ENCODE data around the gene ATR. TPM values are rescaled to one million over a fixed set of nuclear protein-coding genes. Genes with fewer than 3 reads are reported as not detected.

Gene ATR
- polyA plus RNA-seq, 1 donor from 2014 or later = 26.1 TPM

DNA sequence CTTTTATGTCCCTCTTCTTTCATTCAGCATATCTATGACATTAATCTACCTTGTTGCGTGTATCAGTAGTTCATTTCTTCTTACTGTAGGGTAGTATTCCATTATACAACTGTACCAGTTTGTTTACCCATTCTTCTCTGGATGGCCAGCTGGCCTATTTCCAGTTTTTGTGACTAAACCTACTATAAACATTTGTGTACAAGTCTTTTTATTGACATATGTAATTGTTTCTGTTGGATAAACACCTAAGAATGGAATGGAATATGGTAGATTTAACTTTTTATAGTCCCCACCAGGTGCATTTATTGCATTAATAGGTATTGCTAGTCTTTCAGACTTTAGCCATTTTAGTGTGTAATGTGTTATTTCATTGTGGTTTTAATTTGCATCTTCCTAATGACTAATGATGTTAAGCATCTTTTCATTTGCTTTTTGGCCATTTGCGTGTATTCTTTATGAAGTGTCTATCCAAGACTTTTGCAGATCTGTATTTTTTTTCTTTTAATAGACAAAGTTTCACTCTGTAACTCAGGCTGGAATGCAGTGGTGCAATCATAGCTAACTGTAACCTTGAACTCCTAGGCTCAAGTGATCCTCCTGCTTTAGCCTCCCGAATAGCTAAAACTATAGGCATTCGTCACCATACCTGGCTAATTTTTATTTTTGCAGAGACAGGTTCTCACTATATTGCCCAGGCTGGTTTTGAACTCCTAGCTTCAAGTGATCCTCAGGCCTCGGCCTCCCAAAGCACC lies 88.8 kb downstream of the ATR start:
- H3F3A ChIP-seq (ENCODE audit: insufficient read depth, low read length, poor library complexity, severe bottlenecking) = no peaks in the 10 kb centered on the region
- no peaks in the 10 kb centered on the region for H3K79me2 ChIP-seq (replicated peaks; ENCODE audit: insufficient read depth, low read length)
- no peaks in the 10 kb centered on the region for H3K9me2 ChIP-seq (ENCODE audit: insufficient read depth, low read length)
- H4K20me1 ChIP-seq (ENCODE audit: insufficient read depth) = no peaks in the 10 kb centered on the region
- H2AFZ ChIP-seq (ENCODE audit: low read depth, low read length) = no peak overlapping the region
- H3K4me3 ChIP-seq (ENCODE audit: low read length) = no peak overlapping the region
- H3K9me3 ChIP-seq (ENCODE audit: low read length) = no peaks in the 10 kb centered on the region
- TF ChIP-seq MXI1 (conservative IDR thresholded peaks at IDR 0.05; ENCODE audit: poor library complexity, severe bottlenecking) = no peak
- TF ChIP-seq POLR2AphosphoS5 (IDR thresholded peaks at IDR 0.05) = no peak
- TF ChIP-seq, protein P1, sequence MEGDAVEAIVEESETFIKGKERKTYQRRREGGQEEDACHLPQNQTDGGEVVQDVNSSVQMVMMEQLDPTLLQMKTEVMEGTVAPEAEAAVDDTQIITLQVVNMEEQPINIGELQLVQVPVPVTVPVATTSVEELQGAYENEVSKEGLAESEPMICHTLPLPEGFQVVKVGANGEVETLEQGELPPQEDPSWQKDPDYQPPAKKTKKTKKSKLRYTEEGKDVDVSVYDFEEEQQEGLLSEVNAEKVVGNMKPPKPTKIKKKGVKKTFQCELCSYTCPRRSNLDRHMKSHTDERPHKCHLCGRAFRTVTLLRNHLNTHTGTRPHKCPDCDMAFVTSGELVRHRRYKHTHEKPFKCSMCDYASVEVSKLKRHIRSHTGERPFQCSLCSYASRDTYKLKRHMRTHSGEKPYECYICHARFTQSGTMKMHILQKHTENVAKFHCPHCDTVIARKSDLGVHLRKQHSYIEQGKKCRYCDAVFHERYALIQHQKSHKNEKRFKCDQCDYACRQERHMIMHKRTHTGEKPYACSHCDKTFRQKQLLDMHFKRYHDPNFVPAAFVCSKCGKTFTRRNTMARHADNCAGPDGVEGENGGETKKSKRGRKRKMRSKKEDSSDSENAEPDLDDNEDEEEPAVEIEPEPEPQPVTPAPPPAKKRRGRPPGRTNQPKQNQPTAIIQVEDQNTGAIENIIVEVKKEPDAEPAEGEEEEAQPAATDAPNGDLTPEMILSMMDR (IDR thresholded peaks at IDR 0.05; ENCODE audit: poor library complexity, severe bottlenecking) = no peak
- TF ChIP-seq RAD21 (conservative IDR thresholded peaks at IDR 0.05) = no peak
- no peak for TF ChIP-seq SMC3 (conservative IDR thresholded peaks at IDR 0.05; ENCODE audit: poor library complexity)
- TF ChIP-seq EZH2 (IDR thresholded peaks at IDR 0.05; ENCODE audit: borderline replicate concordance, insufficient read depth, low read length, poor library complexity, severe bottlenecking) = no peak
- TF ChIP-seq EP300 (conservative IDR thresholded peaks at IDR 0.05; ENCODE audit: poor library complexity, severe bottlenecking) = no peak
- no peak for TF ChIP-seq TAF1 (IDR thresholded peaks at IDR 0.05; ENCODE audit: low read depth)
- TF ChIP-seq, protein P2, sequence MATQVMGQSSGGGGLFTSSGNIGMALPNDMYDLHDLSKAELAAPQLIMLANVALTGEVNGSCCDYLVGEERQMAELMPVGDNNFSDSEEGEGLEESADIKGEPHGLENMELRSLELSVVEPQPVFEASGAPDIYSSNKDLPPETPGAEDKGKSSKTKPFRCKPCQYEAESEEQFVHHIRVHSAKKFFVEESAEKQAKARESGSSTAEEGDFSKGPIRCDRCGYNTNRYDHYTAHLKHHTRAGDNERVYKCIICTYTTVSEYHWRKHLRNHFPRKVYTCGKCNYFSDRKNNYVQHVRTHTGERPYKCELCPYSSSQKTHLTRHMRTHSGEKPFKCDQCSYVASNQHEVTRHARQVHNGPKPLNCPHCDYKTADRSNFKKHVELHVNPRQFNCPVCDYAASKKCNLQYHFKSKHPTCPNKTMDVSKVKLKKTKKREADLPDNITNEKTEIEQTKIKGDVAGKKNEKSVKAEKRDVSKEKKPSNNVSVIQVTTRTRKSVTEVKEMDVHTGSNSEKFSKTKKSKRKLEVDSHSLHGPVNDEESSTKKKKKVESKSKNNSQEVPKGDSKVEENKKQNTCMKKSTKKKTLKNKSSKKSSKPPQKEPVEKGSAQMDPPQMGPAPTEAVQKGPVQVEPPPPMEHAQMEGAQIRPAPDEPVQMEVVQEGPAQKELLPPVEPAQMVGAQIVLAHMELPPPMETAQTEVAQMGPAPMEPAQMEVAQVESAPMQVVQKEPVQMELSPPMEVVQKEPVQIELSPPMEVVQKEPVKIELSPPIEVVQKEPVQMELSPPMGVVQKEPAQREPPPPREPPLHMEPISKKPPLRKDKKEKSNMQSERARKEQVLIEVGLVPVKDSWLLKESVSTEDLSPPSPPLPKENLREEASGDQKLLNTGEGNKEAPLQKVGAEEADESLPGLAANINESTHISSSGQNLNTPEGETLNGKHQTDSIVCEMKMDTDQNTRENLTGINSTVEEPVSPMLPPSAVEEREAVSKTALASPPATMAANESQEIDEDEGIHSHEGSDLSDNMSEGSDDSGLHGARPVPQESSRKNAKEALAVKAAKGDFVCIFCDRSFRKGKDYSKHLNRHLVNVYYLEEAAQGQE (IDR thresholded peaks at IDR 0.05; ENCODE audit: borderline replicate concordance) = no peak
- H3K27me3 ChIP-seq (ENCODE audit: insufficient read depth, low read depth, low read length) = no peaks in the 10 kb centered on the region
- peaks cover 4% of the 10 kb centered on the region for H3K36me3 ChIP-seq (ENCODE audit: insufficient read depth, low read length)
- H3K9ac ChIP-seq (ENCODE audit: low read length) = no peak overlapping the region
- H3K4me2 ChIP-seq (ENCODE audit: low read length) = no peak overlapping the region
- H3K27ac ChIP-seq (ENCODE audit: low read length) = no peak overlapping the region

- Histone ChIP-seq H3K4me2 (ENCODE audit: low read length) (no peak overlapping the region), H3F3A (ENCODE audit: insufficient read depth, low read length, poor library complexity, severe bottlenecking) (no peaks in the 10 kb centered on the region), H2AFZ (ENCODE audit: low read depth, low read length) (no peak overlapping the region), H3K27me3 (ENCODE audit: insufficient read depth, low read depth, low read length) (no peaks in the 10 kb centered on the region), H4K20me1 (ENCODE audit: insufficient read depth) (no peaks in the 10 kb centered on the region), H3K9me3 (ENCODE audit: low read length) (no peaks in the 10 kb centered on the region), H3K9ac (ENCODE audit: low read length) (no peak overlapping the region), H3K36me3 (ENCODE audit: insufficient read depth, low read length) (peaks cover 4% of the 10 kb centered on the region), H3K9me2 (ENCODE audit: insufficient read depth, low read length) (no peaks in the 10 kb centered on the region), H3K79me2 (replicated peaks; ENCODE audit: insufficient read depth, low read length) (no peaks in the 10 kb centered on the region), H3K27ac (ENCODE audit: low read length) (no peak overlapping the region), H3K4me3 (ENCODE audit: low read length) (no peak overlapping the region)
- no peak for TF ChIP-seq SMC3 (conservative IDR thresholded peaks at IDR 0.05; ENCODE audit: poor library complexity)
- TF ChIP-seq EP300 (conservative IDR thresholded peaks at IDR 0.05; ENCODE audit: poor library complexity, severe bottlenecking) = no peak
- TF ChIP-seq POLR2AphosphoS5 (IDR thresholded peaks at IDR 0.05) = no peak
- TF ChIP-seq, protein P1 (IDR thresholded peaks at IDR 0.05; ENCODE audit: poor library complexity, severe bottlenecking) = no peak
- TF ChIP-seq EZH2 (IDR thresholded peaks at IDR 0.05; ENCODE audit: borderline replicate concordance, insufficient read depth, low read length, poor library complexity, severe bottlenecking) = no peak
- TF ChIP-seq MXI1 (conservative IDR thresholded peaks at IDR 0.05; ENCODE audit: poor library complexity, severe bottlenecking) = no peak
- TF ChIP-seq, protein P2 (IDR thresholded peaks at IDR 0.05; ENCODE audit: borderline replicate concordance) = no peak
- TF ChIP-seq RAD21 (conservative IDR thresholded peaks at IDR 0.05) = no peak
- no peak for TF ChIP-seq TAF1 (IDR thresholded peaks at IDR 0.05; ENCODE audit: low read depth)
Measured at GRCh38 chr3:142484912-142485435, 93.6 kb downstream of the ATR start.

Data from neural cell (in vitro differentiated cells).